Stimulated activated CD4-positive, alpha-beta T cell treated with anti-CD3 and anti-CD28 coated beads, Interleukin-12 subunit alpha, Interleukin-12 subunit beta, amount 100 ng/mL, for 24 hours (primary cell): ENCODE results near the gene AKR1C1.
"Not testable (repeated sequence)": the region's sequence is repeated elsewhere in the genome, so short reads cannot be mapped to it uniquely, and the experiment has no call there.

Experiments used
- DNase-seq, 2 experiments: peaks; one replicate each; pipeline ENCODE4 v3.0.0-alpha.2; 2020; ENCODE audit warnings: low read depth in 2 of 2

Gene AKR1C1

DNA sequence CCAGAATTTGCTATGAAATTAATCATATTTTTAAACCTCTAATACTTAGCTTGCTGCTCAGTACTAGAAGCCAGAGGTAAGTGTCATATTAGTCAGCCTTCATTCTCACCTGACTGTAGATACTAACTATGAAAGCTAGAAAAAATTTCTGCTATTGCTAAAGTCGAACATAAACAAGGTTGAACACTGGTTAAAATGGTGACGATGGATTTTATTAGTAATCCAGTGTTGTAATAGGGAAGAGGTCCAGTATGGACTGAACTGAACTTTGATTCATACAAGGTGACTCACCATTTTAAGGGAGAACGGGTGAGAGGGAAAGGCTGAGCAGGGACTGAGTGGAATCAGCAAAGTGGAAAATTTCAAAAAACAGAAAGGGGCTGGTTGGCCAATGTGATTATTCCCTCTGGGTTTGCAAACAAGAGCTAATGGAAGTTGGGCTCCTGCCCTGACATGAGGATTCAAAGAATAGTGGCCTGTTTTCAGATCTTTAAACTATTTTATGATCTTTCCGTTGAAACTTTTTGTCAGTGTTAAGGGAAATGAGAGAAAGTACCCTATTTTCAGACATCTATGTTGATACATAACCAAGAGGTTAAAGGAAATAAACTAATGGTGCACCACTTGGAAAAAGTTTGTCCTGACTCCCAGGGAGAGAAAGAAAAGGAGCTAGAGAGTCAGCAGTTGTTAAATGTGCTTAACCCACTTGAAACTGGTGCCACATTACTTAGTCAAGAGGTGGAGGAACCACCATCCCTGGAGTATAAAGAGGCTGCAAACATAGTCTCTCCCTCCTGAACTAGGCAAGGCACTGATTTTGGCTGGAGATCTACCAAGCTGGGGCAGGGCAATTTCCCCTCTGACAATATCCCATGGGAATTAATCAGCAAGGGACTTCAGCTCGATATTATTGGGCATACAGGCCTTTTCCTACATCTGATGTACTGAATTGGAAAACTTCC, 15.3 kb upstream of the AKR1C1 start:
- no peak for DNase-seq

DNA sequence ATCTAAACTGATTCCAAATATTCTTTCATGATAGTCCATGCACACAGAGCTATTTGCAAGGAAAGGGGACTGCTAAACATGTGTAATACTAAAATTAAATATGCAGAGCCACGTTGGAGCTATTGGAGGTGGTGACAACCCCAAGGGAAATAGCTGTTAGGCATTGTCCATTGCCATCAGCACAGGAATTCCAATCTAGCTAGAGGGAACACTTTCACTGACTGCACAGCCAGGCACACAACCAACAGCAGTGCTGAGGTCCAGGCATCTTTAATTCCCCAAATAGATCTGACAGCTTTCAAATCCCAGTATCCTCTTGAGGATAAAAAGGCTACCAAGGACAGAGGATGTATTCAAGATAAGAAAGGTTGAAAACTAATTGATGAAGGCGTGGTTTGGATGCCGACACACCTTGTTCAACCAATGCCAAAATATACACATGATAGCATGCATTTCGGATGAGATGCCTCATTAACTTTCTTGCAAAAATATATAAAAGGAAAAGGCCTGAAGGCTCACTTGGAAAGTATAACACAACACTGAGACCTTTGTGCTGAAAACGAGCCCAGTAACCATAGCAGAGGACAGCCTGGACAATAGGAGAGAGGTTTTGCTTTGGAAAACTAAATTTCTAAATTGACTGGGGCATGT, 11.6 kb upstream of the AKR1C1 start:
- not testable (repeated sequence) for DNase-seq

DNA sequence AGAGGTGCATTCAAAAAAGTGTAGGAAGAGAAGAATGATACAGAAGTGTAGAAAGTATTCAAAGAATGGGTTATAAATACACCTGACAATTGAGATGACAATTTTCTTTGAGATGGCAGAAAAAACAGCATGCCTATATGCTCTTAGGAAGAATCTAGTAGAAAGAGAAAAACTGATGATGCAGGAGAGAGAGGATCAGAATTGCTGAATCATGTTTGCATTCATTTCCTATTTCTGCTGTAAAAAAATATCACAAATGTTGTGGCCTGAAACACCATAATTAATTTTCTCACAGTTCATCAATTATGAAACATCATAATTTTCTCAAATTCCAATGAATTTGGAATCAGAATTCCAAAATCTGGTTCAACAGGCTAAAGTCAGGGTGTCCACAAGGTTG, 9.8 kb upstream of the AKR1C1 start:
- no peak for DNase-seq

DNA sequence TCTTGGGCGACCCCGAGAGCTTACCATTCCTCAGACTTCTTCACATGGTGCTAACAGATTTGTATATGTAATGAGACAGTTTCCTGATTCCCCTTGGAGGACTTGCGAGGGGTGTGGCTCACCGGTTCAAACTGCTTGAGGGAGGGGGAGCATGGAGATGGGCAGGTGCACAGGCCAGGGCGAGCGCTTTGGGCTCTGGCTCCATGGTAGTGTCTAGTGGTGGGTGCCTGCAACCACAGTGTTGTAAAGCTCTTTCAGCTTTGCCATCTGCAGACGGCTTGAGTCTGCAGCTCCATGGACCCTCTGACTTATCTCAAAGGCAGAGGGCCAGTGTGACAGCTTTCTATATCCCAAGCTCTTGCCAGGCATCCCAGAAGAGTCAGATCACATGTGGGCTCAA, 7.1 kb upstream of the AKR1C1 start:
- not testable (repeated sequence) for DNase-seq

DNA sequence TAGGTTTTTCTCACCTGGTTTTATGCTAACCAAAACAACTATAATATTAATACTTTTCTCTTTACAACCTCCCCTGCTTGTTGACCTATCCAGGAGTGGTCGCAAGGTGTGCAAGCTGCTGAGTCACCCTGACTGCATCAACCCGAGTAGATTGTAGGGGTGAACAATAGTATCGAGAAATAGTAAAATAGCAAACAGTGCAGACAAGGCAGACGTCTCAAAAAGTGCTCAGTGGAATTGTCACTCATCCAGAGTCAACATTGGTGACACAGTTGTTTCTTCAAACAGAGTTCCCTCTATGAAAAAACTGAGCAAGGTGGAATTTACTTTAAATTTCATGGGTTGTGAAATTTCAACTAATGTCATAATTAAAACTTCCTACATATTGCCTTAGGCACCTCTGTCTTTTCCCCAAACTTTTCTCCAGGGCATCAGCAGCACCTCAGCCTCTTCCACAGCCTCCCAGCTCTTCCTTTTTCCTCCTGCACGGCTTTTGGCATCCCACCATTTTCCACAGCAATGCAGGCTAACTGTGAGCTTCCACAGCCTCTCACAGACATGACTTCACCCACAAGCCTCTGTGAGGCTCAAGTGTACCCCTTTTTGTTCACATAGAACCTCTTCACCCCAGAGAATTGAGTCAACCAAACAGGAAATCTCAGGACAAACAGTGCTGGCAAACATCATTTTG, 6.1 kb upstream of the AKR1C1 start:
- DNase-seq = not testable (repeated sequence)

DNA sequence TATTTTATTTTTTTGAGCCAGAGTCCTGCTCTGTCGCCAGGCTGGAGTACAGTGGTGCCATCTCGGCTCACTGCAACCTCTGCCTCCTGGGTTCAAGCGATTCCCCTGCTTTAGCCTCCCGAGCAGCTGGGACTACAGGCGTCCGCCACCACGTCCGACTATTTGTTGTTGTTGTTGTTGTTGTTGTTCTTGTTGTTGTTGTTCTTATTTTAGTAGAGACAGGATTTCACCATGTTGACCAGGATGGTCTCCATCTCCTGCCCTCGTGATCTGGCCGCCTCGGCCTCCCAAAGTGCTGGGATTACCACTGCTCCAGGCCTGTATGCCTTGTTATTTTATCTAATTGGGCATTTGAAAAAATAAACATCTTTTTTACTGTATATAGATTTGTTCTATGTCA, 1.7 kb upstream of the AKR1C1 start:
- DNase-seq = not testable (repeated sequence)

DNA sequence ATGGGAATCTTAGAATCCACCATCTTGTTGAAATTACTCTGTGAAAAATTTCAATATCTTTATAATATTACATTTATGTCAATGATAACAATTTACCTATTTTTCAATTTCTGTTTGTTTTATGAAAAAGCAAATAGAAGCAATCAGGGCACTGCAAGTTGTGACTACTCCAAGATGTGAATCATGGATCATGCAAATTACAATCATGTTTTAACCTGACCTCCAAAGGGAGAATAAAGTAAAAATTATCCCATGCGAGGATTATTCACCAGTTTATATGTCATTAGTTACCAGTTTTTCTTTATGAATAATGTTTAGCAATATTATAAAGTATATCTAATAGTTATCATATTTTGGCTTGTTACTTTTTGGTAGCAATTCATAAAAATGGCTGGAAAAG, 907 bp upstream of the AKR1C1 start:
- DNase-seq = not testable (repeated sequence)

DNA sequence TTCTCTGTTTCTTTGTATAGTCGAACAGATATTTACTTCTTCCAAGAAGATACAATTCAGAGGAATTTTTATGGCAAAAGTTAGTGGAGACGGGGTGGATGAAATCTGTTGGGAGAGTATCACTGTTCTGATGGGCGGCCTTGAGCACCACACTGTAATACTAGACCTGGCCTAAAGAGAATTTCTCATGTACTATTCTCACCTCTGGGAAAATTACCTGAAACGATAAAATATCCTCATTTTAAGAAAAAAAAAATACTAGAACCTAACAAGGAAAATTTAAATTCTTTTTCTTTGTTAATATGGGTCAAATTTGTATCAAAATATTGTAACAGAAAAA, 570 bp downstream of the AKR1C1 start:
- not testable (repeated sequence) for DNase-seq

DNA sequence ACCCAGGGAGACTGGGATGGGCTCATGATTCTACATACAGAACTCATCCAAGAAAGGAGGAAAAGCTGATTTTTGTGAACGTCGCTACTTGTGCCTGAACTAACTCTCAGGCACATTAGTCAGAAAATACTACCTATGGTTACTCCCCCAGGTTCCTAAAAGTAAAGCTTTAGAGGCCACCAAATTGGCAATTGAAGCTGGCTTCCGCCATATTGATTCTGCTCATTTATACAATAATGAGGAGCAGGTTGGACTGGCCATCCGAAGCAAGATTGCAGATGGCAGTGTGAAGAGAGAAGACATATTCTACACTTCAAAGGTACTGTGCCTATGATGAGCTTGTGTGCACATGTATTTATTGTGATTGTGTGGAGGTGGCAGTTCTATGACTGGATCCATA, 2.5 kb downstream of the AKR1C1 start:
- not testable (repeated sequence) for DNase-seq

DNA sequence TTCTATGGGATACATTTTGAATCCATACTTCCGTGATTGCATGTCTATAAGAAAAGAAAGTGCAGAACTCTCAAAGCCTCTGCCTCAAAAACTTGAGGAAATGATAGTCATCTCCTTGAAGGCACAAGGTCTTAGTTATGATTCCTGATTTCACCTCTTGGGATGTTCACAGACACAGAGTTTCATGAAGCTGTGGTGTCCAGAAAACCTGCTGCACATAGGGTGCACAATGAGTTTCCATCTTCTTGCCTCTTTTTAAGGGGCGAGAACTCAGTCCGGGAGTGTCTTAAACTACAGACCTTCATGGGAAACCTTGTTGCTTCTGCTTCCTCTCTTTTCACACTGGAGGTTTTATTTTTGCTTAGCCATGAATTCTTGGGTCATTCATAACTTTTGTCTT, 4.0 kb downstream of the AKR1C1 start:
- not testable (repeated sequence) for DNase-seq

DNA sequence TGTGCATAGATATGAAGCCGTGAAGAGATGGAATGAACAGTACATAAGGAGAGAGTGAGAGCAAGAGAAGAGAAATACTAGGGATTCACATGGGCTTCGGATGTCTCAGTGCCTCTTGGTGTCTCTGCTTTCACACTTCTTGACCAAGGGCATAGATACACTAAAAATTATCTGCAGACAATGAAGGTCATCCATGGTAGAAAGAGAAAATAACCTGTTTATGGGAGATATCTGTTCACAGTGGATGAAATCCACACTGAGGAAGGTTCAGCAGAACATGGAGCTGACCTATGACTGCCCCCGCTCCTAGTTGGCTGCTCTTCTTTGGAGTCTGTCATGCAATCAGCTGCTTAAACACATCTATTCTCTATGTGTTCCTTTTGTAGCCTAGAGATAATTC, 6.1 kb downstream of the AKR1C1 start:
- not testable (repeated sequence) for DNase-seq

DNA sequence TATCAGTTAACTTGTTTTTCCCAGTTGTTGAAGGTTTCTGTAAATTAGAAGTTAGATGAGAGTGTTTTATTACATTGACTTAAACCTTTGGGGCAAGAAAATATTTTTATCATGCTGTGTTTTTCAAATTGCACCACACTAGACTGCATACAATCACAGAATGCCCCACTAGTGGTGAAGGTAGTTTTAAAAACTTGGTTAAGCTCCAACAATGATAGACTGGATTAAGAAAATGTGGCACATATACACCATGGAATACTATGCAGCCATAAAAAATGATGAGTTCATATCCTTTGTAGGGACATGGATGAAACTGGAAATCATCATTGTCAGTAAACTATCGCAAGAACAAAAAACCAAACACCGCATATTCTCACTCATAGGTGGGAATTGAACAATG, 7.1 kb downstream of the AKR1C1 start:
- DNase-seq = not testable (repeated sequence)

DNA sequence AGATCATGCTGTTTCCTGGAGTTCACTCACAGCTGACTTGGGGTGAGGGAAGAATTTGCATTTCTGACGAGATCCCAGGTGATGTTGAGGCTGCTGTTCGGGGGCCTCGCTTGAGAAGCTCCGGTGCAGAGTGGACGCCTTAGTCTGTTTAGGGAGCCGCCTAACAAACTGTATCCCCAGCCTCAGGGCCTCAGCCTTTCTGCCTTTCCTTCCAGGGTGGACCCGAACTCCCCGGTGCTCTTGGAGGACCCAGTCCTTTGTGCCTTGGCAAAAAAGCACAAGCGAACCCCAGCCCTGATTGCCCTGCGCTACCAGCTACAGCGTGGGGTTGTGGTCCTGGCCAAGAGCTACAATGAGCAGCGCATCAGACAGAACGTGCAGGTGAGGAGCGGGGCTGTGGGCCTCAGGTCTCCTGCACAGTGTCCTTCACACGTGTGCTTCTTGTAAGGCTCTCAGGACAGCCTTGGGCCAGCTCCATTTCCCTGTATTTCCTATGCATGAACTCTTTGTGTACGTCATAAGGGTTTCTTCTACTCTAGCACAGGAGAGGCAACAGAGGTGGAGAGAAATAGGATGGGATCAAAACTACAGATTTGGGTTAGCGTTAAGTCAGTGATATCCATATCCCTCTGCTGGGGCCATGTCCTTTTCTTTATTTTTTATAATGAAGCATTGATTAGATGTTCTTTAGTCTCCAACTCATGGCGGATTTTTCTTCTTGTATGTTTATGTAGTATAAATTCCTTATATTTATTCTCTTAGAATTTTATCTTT, 9.3 kb downstream of the AKR1C1 start:
- DNase-seq = not testable (repeated sequence)

DNA sequence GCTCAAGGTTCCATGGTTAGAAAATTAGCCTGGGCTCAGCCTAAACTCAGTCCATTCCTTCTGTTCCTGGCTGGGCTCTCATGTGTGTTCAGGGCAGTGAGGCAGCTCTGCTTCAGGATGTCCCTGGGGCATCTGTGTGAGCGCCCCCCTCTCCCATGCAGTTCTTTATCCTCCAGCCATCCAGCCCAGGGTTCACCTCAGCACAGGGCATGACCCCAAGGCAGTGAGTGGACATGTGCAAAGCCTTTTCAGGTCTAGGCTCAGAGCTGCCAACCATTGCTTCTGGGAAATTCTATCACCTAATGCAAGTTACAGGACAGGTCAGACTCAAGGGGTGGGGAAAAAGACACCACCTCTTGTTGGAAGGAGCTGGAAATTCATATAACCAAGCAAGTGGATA, 10.1 kb downstream of the AKR1C1 start:
- DNase-seq = not testable (repeated sequence)

DNA sequence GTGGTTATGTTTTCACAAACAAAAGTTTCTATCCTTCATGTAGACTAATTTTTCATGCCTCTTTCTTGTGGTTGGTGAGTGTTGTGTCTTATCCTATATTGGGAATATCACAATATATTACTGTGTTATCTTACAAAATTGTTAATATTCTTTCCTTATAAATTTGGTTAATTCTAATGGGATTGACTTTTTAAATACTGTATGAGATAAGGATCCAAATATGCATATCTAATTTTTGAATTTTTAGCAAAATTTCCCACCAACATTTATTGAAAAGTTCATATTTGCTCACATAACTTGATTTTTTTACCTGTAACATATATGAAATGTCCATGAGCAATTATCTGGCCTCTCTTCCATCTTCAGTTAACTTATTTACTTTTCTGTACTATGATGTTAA, 11.2 kb downstream of the AKR1C1 start:
- DNase-seq = not testable (repeated sequence)

DNA sequence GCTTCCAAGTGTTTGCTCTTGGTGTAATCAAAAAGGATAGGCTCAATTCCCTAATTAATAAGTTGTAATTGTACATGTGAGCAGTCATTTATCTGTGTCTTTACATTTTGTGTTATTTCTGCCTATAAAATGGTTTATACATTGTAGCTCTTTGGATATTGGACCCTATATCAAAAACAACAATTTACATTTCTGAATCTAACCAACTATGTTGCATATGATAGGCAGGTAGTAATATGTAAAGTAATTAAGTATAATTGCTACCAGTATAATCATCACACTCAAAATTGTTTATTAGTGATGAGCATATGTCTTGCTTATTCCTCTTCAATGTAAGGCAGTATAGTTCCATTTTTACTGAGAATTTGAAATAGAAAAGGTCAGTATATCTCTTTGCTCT, 13.8 kb downstream of the AKR1C1 start:
- DNase-seq = no peak

DNA sequence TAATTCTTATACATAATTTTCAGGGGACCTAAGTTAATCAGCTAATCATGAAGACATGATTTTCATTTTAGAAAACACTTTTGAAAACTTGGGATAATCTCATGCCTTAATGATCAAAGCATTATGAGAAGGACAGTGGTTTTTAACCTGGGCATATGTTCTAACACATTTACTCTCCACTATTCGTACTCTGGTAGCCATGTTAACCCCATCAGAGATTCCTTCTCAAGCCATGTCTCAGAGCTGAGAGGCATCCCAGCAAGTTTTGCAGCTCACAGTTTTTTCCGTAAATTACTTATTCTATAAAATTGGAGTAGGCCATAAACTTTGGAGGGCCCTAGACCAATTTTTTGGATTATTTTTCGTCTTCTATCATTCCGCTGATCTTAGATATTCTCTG, 15.7 kb downstream of the AKR1C1 start:
- no peak for DNase-seq

DNA sequence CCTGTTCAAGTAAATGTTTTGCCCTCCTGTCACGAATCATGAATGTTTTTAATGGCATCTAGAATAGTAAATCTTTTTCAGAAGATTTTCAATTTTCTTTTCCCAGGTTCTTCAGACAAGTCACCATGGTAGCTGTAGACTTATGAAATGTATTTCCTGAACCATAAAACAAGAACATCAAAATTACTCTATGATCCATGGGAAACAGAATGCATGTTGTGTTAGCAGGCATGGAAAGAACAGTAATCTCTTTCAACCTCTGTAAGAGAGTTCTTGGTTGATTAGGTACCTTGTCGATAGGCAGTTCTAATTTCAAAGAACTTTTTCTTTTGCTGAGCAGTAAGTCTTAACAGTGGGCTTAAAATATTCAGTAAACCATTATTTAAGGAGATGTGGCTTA, 17.6 kb downstream of the AKR1C1 start:
- no peak for DNase-seq

DNA sequence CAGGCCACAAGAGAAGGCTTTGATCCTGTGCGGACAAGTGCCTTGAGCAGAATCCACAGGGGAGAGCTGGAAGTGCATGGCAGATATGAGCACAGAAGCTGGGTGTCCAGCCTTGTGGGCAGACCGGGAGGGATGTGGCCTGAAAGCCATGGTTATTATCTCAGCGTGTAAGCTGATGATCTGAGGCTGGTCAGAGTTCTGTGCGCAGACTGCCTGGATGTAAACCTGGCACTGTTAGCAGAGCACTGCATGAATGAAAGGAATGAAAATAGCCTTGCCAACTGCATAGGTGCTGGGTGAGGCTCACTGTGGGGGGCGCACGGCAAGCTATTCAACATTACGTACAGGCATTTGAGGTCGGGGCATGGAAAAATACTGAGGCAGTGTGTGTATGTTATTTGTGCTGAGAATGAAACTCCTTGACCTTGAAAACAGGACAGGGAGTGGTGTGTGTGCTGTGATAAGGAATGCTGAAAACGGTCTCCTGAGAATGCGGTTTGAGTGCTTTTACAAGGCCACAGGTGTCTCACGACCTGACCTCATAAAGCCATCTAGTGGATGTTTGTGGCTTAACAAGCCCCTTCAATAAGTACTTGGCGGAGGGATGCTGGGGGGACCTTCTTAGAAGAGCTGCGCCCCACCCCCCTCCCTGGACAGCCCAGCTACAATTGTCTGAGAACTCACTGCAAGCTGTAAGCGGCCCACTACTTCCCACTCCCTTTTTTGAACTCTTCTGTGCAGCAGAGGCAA, 18.7 kb downstream of the AKR1C1 start:
- DNase-seq = no peak

DNA sequence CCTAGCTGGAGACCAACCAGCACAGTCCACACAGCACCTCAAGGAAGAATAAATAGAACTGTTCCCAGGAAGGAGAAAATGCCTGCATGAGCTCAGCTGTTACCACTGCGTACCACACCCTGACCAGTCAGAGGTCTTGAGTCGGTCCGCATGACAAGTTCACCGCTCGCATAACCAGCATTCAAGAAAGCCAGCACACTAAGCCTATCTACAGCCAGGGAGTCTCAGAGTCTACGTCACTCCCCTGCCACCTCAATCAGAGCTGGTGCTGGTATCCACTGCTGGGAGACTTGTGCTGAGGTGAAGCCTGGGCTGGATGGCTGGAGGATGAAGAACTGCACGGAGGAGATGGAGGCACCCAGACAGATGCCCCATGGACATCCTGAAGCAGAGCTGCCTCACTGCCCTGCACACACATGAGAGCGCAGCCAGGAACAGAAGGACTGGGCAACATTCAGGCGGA, 19.6 kb downstream of the AKR1C1 start:
- DNase-seq = no peak
